Esophagus muscularis mucosa (tissue), 4 donors: Measurements from ENCODE around the gene HDAC4. TPM values are rescaled to one million over a fixed set of nuclear protein-coding genes. Genes with fewer than 3 reads are reported as not detected.

Experiments
- DNase-seq: peaks from one replicate; pipeline ENCODE4 v3.0.0-alpha.2; 2017; ENCODE audit errors: extremely low spot score
- H3K27ac ChIP-seq, 4 donors: fragments of 200-600 bp; sonication (generic); replicated peaks in 1 of 4; 1 replicate in 3 of 4; 2 replicates in 1 of 4; pipeline ENCODE4 v1.5.1; 2016 to 2019; ENCODE audit warnings: mild to moderate bottlenecking in 1 of 4
- H3K27me3 ChIP-seq, 4 donors: fragments of 200-600 bp; sonication (generic); one replicate each; pipeline versions ENCODE4 v1.5.1 to v1.6.0; 2016 to 2019
- H3K36me3 ChIP-seq, 4 donors: fragments of 200-600 bp; sonication (generic); one replicate each; pipeline ENCODE4 v1.5.1; 2016 to 2019
- H3K4me1 ChIP-seq, 4 donors: fragments of 200-600 bp; sonication (generic); one replicate each; pipeline ENCODE4 v1.5.1; 2016 to 2019
- H3K4me3 ChIP-seq, 4 donors: fragments of 200-600 bp; sonication (generic); 1 replicate in 2 of 4; 2 replicates in 2 of 4; pipeline ENCODE4 v1.5.1; 2016 to 2019; ENCODE audit warnings: mild to moderate bottlenecking in 4 of 4, moderate library complexity in 1 of 4
- H3K9me3 ChIP-seq, 4 donors: fragments of 200-600 bp; sonication (generic); 1 replicate in 3 of 4; 2 replicates in 1 of 4; pipeline ENCODE4 v1.5.1; 2016 to 2019
- EP300 ChIP-seq: sonication (generic); formaldehyde crosslinking; IDR thresholded peaks from one replicate; pipeline ENCODE4 v1.6.1; 2017; ENCODE audit warnings: antibody characterized with exemption
- POLR2A ChIP-seq: fragments of 450-650 bp; IDR thresholded peaks from one replicate; pipeline ENCODE4 v1.6.1; 2017; ENCODE audit warnings: antibody characterized with exemption, moderate library complexity, mild to moderate bottlenecking, low read depth
- POLR2AphosphoS5 ChIP-seq, 2 donors: sonication (generic); formaldehyde crosslinking; IDR thresholded peaks; one replicate each; pipeline ENCODE4 v1.6.1; 2017; ENCODE audit warnings: antibody characterized with exemption in 2 of 2
- WGBS: methylation state at CpG from one replicate; pipeline ENCODE4 v1.1.5; 2018; 5-methylcytosine and 5-hydroxymethylcytosine counted together
- intact Hi-C: fragments of 100-400 bp; cut with DNase I; formaldehyde crosslinking; loops from one replicate; pipeline ENCODE4 v1.15.1; 2023
- total RNA-seq, 4 donors: library from RNA; depleted of rRNA; stranded (reverse); fragments of >200 nt; gene quantifications; one replicate each; pipeline versions ENCODE4 v1.1.0 to v1.2.1, GENCODE V29; 2016
- TF ChIP-seq, protein P1 (sequence below), 3 experiments: fragments of 200-600 bp in 2 of 3; fragments of 450-650 bp in 1 of 3; sonication (generic) in 2 of 3; IDR thresholded peaks; one replicate each; pipeline ENCODE4 v1.5.1; 2017 to 2019; ENCODE audit warnings: antibody characterized with exemption in 3 of 3, mild to moderate bottlenecking in 2 of 3, moderate library complexity in 1 of 3

HDAC4 gene
- total RNA-seq, 4 donors from 2014 or later, result 59.4 to 119 (median 76.1) TPM

DNA sequence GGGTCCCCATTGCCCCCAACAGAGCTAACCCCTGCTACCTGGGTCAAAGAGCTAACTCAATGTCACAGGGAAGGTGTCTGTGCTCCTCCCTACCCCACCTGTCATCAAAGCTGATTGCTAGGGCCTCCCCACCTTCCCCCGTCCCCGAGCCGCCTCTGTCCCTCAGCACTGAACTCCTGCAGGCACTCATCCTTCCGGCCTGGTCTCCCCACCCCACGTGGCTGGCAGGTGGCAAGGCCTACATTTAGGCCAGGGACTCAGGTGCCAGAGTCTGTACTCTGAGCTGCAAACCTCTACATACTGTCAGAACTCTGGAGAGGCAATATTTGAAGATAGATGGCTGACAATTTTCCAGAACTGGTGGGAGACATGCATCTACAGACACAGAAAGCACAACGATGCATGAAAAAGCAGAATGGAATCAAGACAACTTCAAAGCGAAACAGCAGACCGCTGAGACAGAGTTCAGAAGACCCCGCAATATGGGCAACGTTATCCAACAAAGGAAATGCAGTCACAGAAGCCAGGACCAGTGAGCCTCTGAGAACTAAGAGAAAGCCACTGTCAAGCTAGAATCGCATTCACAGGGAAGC is 195.8 kb downstream of the HDAC4 start:
- Histone ChIP-seq H3K36me3 (peaks cover 0 to 6% (median 0%) of the 10 kb centered on the region in 4 donors), H3K27ac (no peak overlapping the region), H3K9me3 (no peaks in the 10 kb centered on the region), H3K4me3 (no peak overlapping the region), H3K27me3 (no peaks in the 10 kb centered on the region), H3K4me1 (peaks cover 27 to 92% (median 72%) of the 10 kb centered on the region in 4 donors)
- intact Hi-C loops, result no loop called here
- no peak for TF ChIP-seq POLR2AphosphoS5 (IDR thresholded peaks at IDR 0.05)
- no peak for TF ChIP-seq EP300
- TF ChIP-seq, protein P1, sequence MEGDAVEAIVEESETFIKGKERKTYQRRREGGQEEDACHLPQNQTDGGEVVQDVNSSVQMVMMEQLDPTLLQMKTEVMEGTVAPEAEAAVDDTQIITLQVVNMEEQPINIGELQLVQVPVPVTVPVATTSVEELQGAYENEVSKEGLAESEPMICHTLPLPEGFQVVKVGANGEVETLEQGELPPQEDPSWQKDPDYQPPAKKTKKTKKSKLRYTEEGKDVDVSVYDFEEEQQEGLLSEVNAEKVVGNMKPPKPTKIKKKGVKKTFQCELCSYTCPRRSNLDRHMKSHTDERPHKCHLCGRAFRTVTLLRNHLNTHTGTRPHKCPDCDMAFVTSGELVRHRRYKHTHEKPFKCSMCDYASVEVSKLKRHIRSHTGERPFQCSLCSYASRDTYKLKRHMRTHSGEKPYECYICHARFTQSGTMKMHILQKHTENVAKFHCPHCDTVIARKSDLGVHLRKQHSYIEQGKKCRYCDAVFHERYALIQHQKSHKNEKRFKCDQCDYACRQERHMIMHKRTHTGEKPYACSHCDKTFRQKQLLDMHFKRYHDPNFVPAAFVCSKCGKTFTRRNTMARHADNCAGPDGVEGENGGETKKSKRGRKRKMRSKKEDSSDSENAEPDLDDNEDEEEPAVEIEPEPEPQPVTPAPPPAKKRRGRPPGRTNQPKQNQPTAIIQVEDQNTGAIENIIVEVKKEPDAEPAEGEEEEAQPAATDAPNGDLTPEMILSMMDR (IDR thresholded peaks at IDR 0.05), result no peak
- no peak for TF ChIP-seq POLR2A
- DNase-seq, result no peak
- 71% methylated on average over 11 of the region's 11 CpGs for WGBS

DNA sequence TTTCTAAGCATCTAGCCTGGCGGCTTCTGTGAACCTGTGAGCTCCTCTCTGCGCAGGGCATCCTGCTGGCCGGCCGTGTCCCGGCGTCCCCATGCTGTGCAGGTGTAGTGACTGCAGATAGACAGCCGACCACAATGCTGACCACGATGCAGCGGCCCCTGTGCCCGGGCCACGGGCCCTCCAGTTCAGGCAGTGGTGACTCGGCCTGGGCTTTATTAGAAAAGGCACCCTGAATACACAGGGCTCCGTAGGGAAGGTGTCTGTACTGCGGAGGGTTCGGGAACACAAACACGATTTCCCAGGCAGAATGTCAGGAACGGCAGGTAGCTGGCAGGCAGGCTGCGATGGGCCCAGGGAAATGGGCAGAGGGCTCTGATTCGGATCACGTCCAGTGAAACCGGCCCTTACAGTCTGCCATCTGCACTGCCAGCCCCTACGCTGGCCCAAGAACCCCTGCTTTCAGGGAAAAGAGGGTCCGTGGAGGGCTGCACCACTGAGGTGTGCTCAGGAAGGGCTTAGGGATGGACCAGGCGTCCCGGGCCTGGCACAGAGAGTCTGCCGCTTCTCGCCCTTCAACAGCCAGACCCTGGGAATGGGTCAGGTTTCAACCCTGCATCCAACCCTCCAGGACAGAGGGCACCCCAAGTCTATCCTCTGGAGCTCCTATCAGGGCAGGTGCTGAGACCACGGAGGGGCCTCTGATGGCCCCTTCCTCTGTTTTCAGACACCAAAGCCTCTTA is 196.5 kb downstream of the HDAC4 start:
- Histone ChIP-seq H3K36me3 (peaks cover 0 to 6% (median 0%) of the 10 kb centered on the region in 4 donors), H3K27me3 (no peaks in the 10 kb centered on the region), H3K4me3 (no peak overlapping the region), H3K4me1 (peaks cover 27 to 93% (median 74%) of the 10 kb centered on the region in 4 donors), H3K27ac (peak overlapping the region in 2 of 4 donors; percentile 13 to 80), H3K9me3 (no peaks in the 10 kb centered on the region)
- intact Hi-C loops, result no loop called here
- no peak for DNase-seq
- TF ChIP-seq, protein P1 (IDR thresholded peaks at IDR 0.05), result no peak
- TF ChIP-seq POLR2AphosphoS5 (IDR thresholded peaks at IDR 0.05) (no peak), POLR2A (no peak), EP300 (no peak)
- WGBS, result 94% methylated on average over 21 of the region's 28 CpGs

DNA sequence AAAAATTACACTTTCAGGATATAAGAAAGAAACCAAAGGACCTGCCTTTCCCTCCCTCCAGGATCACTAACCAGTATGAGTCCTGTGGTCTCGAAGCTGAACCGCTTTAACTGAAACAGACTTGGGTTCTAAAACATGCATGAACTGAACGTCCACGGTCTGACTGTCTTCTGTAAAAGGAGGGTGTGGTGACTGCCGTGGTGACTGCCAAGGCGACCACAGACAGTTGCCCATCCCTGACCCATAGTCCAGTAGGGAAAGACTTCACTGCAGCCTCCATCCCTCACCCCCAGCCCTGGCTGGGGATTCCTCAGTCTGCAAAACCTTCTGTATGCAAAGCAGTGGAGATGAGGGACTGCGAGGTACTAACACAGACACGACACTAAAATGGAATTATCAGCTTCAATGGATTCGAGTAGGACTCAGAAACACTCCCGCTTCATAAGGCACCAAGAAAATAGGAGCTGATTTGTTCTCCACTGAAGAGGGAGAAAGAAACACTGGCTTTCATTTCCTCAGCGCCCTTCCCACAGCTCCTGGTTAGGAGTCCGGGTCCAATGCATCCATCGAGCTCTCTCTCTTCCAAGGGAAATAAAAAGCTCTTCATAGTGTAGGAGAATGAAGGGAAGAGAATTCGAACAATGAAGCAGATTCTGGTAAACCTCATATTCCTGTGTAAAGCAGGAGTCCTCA is 197.2 kb downstream of the HDAC4 start:
- intact Hi-C loops, result no loop called here
- 88% methylated on average over 14 of the region's 14 CpGs for WGBS
- Histone ChIP-seq H3K27me3 (no peaks in the 10 kb centered on the region), H3K4me1 (peaks cover 27 to 94% (median 80%) of the 10 kb centered on the region in 4 donors), H3K9me3 (no peaks in the 10 kb centered on the region), H3K4me3 (no peak overlapping the region), H3K27ac (peak overlapping the region in 2 of 4 donors; percentile 13 to 80), H3K36me3 (peaks cover 0 to 6% (median 0%) of the 10 kb centered on the region in 4 donors)
- TF ChIP-seq, protein P1 (IDR thresholded peaks at IDR 0.05), result no peak
- TF ChIP-seq POLR2AphosphoS5 (IDR thresholded peaks at IDR 0.05) (no peak), EP300 (no peak), POLR2A (no peak)
- no peak for DNase-seq

GRCh38 chr2:239202836-239203235 is 198.0 kb downstream of the HDAC4 start:
- TF ChIP-seq POLR2AphosphoS5 (IDR thresholded peaks at IDR 0.05), result no peak
- TF ChIP-seq, protein P1 (IDR thresholded peaks at IDR 0.05), result no peak
- no peak for TF ChIP-seq POLR2A
- no peak for TF ChIP-seq EP300
- peak overlapping the region in 3 of 4 donors; percentile 15 to 85 (median 80) for H3K27ac ChIP-seq
- no peak for DNase-seq
- WGBS, result 89% methylated on average over 6 of the region's 10 CpGs
- peaks cover 0 to 11% (median 7%) of the 10 kb centered on the region in 4 donors for H3K36me3 ChIP-seq
- peaks cover 27 to 95% (median 83%) of the 10 kb centered on the region in 4 donors for H3K4me1 ChIP-seq
- intact Hi-C loops, result no loop called here
- no peaks in the 10 kb centered on the region for H3K9me3 ChIP-seq
- no peaks in the 10 kb centered on the region for H3K27me3 ChIP-seq
- no peak overlapping the region for H3K4me3 ChIP-seq
